Stimulated activated effector memory CD8-positive, alpha-beta T cell treated with anti-CD3 and anti-CD28 coated beads, Interleukin-12 subunit alpha, Interleukin-12 subunit beta, amount 100 ng/mL, for 72 hours (primary cell): ENCODE data around the gene ZNF142.
"Not testable (repeated sequence)": the region's sequence is repeated elsewhere in the genome, so short reads cannot be mapped to it uniquely, and the experiment has no call there.

Experiments
- ATAC-seq: fragments of 150-1000 bp; cut with Tn5 transposase; 2 replicates; pipeline ENCODE4 v1.10.0; 2021
- DNase-seq, 2 donors: peaks; one replicate each; pipeline ENCODE4 v3.0.0; 2021 to 2022; ENCODE audit warnings: low spot score in 2 of 2
- H3K27ac Mint-ChIP-seq: one replicate; pipeline ENCODE4 v1.8.0; 2022; ENCODE audit warnings: mild to moderate bottlenecking, mixed read lengths
- H3K36me3 Mint-ChIP-seq: one replicate; pipeline ENCODE4 v1.8.0; 2022; ENCODE audit warnings: mild to moderate bottlenecking, mixed read lengths
- H3K4me1 Mint-ChIP-seq: one replicate; pipeline ENCODE4 v1.8.0; 2022; ENCODE audit warnings: mixed read lengths
- H3K4me3 Mint-ChIP-seq: one replicate; pipeline ENCODE4 v1.8.0; 2022; ENCODE audit warnings: mild to moderate bottlenecking, mixed read lengths
- H3K9me3 Mint-ChIP-seq: one replicate; pipeline ENCODE4 v1.8.0; 2022; ENCODE audit warnings: mixed read lengths

The ZNF142 gene, protein sequence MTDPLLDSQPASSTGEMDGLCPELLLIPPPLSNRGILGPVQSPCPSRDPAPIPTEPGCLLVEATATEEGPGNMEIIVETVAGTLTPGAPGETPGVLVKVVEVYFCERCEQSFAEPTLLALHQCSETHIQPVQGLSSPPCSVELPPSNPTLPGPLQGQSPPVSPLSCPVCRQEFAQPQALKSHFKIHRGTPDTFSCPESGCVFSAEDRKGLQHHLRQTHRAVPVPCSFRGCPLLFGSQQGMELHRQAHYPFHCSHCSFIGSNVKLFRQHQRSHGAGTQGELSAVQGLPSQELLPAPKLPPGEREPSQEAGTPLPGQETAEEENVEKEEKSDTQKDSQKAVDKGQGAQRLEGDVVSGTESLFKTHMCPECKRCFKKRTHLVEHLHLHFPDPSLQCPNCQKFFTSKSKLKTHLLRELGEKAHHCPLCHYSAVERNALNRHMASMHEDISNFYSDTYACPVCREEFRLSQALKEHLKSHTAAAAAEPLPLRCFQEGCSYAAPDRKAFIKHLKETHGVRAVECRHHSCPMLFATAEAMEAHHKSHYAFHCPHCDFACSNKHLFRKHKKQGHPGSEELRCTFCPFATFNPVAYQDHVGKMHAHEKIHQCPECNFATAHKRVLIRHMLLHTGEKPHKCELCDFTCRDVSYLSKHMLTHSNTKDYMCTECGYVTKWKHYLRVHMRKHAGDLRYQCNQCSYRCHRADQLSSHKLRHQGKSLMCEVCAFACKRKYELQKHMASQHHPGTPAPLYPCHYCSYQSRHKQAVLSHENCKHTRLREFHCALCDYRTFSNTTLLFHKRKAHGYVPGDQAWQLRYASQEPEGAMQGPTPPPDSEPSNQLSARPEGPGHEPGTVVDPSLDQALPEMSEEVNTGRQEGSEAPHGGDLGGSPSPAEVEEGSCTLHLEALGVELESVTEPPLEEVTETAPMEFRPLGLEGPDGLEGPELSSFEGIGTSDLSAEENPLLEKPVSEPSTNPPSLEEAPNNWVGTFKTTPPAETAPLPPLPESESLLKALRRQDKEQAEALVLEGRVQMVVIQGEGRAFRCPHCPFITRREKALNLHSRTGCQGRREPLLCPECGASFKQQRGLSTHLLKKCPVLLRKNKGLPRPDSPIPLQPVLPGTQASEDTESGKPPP (N-terminal part only)

DNA sequence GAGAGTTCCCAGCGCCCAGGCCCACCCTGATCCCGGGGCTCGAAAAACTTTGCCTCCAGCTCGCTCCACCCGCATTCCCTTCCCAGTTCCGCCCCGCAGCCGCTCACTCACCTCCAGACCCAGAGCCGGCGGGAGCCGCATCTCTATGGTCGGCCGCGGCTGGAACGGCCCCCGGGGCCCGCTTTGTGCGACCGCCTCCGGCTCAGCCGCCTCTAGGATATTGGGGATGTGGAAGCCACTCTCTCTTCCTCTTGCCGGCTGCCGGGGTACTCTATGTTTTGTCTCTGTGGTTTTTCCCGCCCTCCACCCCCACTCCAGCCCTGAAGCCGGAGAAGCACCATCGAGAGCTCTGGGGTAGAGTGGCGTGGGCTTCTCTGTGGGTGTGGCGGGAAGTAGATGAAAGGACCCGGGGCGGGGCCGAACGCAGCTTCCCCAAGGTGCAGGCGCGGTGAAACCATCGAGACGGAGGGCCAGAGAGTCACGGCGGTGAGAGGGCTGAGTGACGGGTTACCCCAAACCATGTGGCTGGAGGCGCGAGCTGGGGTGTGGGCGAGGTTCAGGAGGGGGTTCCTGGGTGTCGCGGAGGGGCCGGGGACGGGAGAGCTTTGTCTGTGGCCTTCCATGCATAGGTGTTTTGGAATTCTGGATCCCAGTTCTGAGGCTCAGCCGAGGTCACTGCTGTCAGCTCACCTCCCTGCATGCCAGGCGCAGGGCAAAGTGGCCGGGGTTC lies at the start of gene ZNF142, which contains the start of gene BCS1L:
TSS of gene ZNF142 (minus strand) at position 366 of the 730 bp plus-strand sequence. CDS start 3,194 bp downstream, outside the sequence.
TSS of gene BCS1L (plus strand) at position 426 of the 730 bp plus-strand sequence. CDS start 1,305 bp downstream, outside the sequence.
- peak; percentile 97 for ATAC-seq
- H3K4me1 Mint-ChIP-seq = peaks cover 44% of the 10 kb centered on the region
- peaks cover 85% of the 10 kb centered on the region for H3K36me3 Mint-ChIP-seq
- H3K27ac Mint-ChIP-seq = peak within 1 kb of the TSS; percentile 94
- peak; percentile 85 to 97 for DNase-seq
- peak within 1 kb of the TSS; percentile 97 for H3K4me3 Mint-ChIP-seq
- no peaks in the 10 kb centered on the region for H3K9me3 Mint-ChIP-seq

DNA sequence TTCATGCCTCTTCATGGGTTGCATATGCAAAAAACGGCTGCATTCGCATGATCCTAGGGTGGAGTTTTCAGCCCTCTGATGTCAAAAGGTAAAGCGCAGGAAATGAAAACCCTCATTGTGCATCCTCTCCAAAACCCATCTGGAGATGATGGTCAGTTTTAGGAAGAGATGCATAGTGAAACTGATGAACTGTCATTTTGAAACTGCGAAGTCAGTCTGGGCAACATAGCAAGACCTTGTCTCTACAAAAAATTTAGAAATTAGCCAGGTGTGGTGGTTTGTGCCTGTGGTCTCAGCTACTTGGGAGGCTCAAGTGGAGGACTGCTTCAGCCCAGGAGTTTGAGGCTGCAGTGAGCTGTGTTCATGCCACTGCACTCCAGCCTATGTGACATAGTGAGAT lies 48.7 kb upstream of the ZNF142 start:
- ATAC-seq = no peak
- Mint-ChIP-seq H3K4me1 (peaks cover 12% of the 10 kb centered on the region), H3K27ac (no peak overlapping the region), H3K4me3 (no peak overlapping the region), H3K9me3 (no peaks in the 10 kb centered on the region), H3K36me3 (no peaks in the 10 kb centered on the region)
- DNase-seq = peak in 1 of 2 donors; percentile 53

DNA sequence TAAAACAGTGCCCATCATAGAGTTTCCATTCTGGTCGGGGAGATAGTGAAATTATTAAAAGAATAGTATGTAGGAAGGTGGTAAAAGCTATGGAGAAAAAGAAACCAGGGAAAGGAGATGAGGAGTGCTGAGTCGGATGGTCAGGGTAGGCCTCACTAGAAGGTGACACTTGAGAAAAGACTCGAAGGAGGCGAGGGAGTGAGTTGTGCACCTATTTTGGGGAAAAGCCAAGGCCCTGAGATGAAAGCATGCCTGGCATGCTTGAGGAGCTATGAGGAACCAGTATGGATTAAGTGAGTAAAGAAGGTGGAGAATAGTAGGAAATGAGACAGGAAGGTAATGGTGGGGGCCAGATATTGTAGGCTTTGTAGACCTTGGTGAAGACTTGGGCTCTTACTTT lies 43.9 kb upstream of the ZNF142 start:
- H3K27ac Mint-ChIP-seq = no peak overlapping the region
- H3K4me3 Mint-ChIP-seq = no peak overlapping the region
- H3K4me1 Mint-ChIP-seq = no peaks in the 10 kb centered on the region
- ATAC-seq (no peak), DNase-seq (no peak)
- H3K36me3 Mint-ChIP-seq = no peaks in the 10 kb centered on the region
- H3K9me3 Mint-ChIP-seq = no peaks in the 10 kb centered on the region

DNA sequence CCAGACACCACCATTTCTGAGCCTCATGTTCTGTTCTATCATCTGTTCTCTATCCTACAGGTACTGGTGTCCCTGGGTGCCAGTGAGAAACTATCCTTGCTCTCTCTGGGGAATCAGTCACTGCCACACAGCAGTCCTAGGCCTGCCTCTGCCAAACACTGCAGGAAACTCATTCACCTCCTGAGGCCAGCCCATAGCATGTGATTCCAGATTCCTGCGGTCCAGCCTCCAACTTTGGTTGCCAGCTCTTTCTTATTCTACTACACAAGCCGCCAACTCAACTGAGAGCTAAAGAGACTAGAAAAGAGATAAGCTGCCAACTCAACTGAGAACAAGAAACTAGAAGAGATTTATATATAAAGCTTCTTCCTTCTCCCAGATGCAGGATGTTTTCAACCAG lies 42.4 kb upstream of the ZNF142 start:
- Mint-ChIP-seq H3K4me3 (no peak overlapping the region), H3K27ac (no peak overlapping the region), H3K4me1 (no peaks in the 10 kb centered on the region), H3K9me3 (no peaks in the 10 kb centered on the region), H3K36me3 (no peaks in the 10 kb centered on the region)
- no peak for DNase-seq
- ATAC-seq = no peak

DNA sequence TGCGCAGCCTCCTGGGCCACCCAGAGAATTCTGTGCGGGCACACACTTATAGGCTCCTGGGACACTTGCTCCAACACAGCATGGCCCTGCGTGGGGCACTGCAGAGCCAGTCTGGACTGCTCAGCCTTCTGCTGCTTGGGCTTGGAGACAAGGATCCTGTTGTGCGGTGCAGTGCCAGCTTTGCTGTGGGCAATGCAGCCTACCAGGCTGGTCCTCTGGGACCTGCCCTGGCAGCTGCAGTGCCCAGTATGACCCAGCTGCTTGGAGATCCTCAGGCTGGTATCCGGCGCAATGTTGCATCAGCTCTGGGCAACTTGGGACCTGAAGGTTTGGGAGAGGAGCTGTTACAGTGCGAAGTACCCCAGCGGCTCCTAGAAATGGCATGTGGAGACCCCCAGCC lies 39.5 kb upstream of the ZNF142 start:
- no peaks in the 10 kb centered on the region for H3K4me1 Mint-ChIP-seq
- no peaks in the 10 kb centered on the region for H3K9me3 Mint-ChIP-seq
- H3K36me3 Mint-ChIP-seq = no peaks in the 10 kb centered on the region
- H3K4me3 Mint-ChIP-seq = no peak overlapping the region
- peak overlapping the region; percentile 48 for H3K27ac Mint-ChIP-seq
- ATAC-seq (peak; percentile 46), DNase-seq (no peak)

DNA sequence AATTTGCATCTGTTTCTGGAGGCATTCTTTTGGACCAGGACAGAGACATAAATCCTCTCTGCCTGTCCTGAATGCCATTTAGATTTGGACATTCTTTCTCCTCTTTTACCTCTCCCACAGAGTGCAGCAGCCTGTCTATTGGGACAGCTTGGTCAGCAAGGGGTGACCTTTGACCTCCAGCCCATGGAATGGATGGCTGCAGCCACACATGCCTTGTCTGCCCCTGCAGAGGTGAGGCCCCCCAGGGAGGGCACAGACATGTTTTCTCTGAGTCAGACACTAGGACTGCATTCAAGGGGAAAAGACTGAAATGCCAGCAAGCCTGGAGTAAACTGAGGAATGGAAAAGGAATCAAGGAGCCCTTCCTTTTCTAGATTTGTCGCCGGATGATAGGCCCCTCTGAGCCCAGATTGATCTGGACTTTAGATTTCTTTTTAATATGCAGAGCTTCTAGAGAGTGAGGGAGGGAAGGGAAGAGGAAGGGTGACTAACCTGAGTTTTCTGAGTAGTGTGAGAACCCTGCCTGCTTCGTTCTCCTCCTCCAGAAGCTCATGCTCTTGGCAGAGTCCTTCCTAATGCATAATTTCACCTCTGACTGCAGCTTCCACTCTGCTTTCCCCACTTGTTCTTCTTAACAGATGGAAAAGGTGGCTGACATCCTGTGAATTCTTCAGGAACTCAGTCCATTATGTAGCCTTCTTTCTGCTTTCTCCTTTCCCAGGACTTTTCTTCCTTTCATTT lies 35.2 kb upstream of the ZNF142 start:
- no peak overlapping the region for H3K4me3 Mint-ChIP-seq
- H3K27ac Mint-ChIP-seq = no peak overlapping the region
- ATAC-seq (no peak), DNase-seq (no peak)
- H3K9me3 Mint-ChIP-seq = no peaks in the 10 kb centered on the region
- H3K36me3 Mint-ChIP-seq = no peaks in the 10 kb centered on the region
- no peaks in the 10 kb centered on the region for H3K4me1 Mint-ChIP-seq

DNA sequence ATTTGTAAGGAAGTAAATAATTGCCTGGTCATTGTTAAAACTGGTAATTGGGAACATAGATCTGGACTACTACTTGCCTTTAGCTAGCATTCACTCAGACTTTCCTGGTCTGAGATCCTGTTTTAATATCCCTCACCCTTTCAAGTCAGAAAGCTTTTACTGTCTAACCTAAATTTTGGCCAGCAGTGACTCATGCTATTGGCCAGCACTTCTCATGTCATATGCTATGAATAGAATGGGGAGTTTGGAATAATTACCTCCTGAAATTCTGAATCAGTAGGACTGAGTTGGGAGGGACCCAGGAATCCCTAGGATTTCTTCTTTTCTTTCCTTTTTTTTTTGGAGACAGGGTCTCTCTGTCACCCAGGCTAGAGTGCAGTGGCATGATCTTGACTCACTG lies 31.8 kb upstream of the ZNF142 start:
- Mint-ChIP-seq H3K4me1 (no peaks in the 10 kb centered on the region), H3K9me3 (no peaks in the 10 kb centered on the region), H3K36me3 (no peaks in the 10 kb centered on the region), H3K27ac (no peak overlapping the region), H3K4me3 (no peak overlapping the region)
- ATAC-seq = no peak
- DNase-seq = no peak

DNA sequence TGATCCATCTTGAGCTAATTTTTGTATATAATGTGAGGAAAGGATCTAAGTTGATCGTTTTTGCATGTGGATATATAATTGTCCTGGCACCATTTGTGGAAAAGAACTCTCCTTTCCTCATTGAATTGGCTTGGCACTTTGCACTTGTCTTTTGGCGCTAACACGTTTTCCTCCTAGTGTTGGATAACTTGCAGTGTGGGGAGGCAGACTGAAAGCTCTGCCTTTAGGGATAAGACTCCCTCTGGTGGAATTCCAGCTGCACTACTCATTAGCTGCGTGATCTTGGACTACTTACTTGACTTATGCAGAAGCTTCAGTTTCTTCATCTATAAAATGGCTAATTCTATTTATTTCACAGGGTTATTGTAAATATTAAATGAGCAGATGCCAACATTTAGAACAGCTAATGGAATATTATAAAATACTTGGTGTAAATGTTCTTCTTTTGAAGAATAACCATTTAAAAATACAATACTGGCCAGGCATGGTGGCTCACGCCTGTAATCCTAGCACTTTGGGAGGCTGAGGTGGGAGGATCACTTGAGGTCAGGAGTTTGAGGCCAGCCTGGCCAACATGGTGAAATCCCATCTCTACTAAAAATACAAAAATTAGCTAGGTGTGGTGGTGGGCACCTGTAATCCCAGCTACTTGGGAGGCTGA lies 28.1 kb upstream of the ZNF142 start:
- not testable (repeated sequence) for ATAC-seq, DNase-seq

DNA sequence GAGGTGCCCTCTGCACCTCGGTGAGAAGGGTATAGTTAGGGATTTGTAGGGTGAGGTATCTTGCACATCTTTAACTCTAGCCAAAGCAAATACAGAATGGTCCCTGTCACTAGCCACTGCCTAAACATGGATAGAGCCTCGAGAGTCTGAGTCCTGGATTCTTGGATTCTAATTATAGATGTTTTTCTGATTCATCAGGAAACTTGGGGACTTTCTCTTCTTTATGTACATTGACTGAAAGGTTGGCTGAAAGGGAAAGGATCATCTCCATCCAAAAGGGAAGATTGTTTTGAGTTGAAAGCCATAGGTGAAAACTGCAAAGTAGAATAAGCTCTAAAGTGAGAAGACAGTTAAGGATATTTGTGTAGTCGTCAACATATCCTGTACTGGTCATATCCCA lies 20.6 kb upstream of the ZNF142 start:
- Mint-ChIP-seq H3K27ac (no peak overlapping the region), H3K9me3 (no peaks in the 10 kb centered on the region), H3K4me1 (no peaks in the 10 kb centered on the region), H3K4me3 (no peak overlapping the region), H3K36me3 (no peaks in the 10 kb centered on the region)
- DNase-seq = no peak
- no peak for ATAC-seq

More for the DNA sequence above, 28.1 kb upstream of the ZNF142 start:
- H3K4me3 Mint-ChIP-seq, H3K4me1 Mint-ChIP-seq, H3K27ac Mint-ChIP-seq, H3K36me3 Mint-ChIP-seq, H3K9me3 Mint-ChIP-seq: not testable (repeated sequence)

DNA sequence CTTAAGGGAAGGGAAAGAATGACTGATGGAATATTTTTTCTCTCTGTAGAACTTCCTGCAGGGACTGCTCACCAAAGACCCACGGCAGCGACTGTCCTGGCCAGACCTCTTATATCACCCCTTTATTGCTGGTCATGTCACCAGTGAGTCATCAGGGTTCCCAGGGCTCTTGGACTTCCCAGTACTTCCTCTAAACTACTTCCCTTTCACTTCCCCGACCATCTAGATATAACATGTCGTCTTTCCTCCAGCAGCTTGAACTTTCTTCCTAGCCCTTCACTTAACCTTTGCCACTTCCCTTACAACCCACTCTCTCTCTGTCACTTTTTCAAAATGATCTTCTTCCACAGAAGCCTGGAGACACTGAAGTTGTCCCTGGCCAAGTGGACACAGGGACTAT lies 19.7 kb upstream of the ZNF142 start:
- Mint-ChIP-seq H3K27ac (no peak overlapping the region), H3K4me3 (no peak overlapping the region), H3K36me3 (no peaks in the 10 kb centered on the region), H3K4me1 (no peaks in the 10 kb centered on the region), H3K9me3 (no peaks in the 10 kb centered on the region)
- DNase-seq (no peak), ATAC-seq (no peak)

DNA sequence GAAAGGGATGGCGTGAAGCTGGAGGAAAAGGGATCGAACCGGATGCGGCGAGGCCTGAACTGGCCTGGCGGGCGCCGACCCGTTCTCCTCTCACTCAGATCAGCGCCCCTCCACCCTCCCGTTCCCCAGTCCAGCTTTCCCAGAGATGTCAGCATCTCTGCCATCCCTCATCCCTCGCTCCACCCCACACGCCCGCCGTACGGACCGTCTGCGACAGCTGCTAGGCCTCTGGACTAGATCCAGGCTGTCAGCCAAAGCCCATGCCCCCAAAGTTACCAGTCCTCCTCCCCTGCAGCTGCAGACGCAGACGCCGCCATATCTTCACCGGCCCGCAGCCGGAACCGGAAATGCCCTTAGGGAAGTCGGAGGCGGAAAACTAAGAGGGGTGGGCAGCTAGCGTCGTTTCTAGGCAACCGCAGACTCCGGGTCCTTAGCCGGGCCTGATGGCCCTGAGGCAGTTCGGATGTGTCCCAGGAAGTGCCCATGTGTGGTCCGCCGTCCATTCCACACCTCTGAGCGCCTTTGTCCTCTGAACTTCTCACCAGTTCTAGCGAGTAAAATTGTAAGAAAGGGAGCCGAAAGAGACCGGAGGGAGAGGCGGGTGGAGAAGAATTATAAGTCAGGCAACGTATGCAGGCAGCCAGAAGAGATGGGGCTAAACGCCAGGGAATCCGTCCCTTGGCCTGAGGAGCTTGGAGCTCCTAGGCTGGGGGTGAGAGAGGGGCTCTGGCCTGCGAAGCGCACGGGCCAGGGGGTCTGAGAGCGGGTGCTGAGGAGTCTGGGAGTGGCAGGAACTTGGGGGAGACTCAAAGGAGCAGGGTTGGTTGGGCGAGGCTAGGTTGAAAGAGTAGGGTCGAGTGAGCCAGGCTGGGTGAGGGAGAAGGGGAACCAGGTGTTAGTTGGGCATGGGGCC lies 12.5 kb upstream of the ZNF142 start, which contains the start of the genes RNF25 and STK36:
TSS of gene RNF25 (minus strand) at position 349 of the 913 bp plus-strand sequence. CDS start at position 317, 32 bp downstream.
TSS of gene STK36 (plus strand) at position 433 of the 913 bp plus-strand sequence. CDS start 744 bp downstream, outside the sequence.
- peak within 1 kb of the TSS; percentile 100 for H3K4me3 Mint-ChIP-seq
- ATAC-seq (peak; percentile 97), DNase-seq (peak; percentile 59 to 89)
- peaks cover 28% of the 10 kb centered on the region for H3K36me3 Mint-ChIP-seq
- peaks cover 23% of the 10 kb centered on the region for H3K4me1 Mint-ChIP-seq
- no peaks in the 10 kb centered on the region for H3K9me3 Mint-ChIP-seq
- H3K27ac Mint-ChIP-seq = peak within 1 kb of the TSS; percentile 99

DNA sequence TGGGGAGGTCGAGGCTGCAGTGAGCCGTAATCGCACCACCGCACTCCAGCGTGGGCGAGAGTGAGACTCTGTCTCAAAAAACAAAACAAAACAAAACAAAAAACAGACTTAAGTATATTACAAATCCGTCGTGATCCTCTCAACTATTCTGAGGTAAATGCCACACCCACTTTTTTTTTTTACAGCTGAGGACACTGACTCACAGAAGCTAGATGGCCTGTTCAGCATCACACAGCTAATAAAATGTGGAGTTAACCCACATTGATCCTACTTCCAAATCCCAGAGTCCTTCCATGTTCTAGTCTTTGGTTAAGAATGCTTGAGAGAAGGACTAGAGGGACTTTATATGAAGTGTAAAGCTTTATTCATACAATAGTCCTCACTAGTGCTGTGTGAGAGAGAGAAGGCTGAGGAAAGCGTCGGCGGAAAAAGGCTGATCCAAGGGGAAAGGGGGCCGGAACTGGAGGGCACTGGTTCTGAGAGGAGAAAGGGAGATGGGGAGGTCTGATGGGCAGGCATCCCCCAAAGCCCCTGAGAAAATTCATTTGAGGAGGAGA lies 11.8 kb upstream of the ZNF142 start:
- Mint-ChIP-seq H3K4me3 (peak overlapping the region; percentile 100), H3K36me3 (peaks cover 35% of the 10 kb centered on the region), H3K9me3 (no peaks in the 10 kb centered on the region), H3K27ac (peak overlapping the region; percentile 99), H3K4me1 (peaks cover 23% of the 10 kb centered on the region)
- ATAC-seq (peak; percentile 24), DNase-seq (no peak)
